Caco-2 (cell line): Measurements from ENCODE around the gene MAP2K5. TPM values are rescaled to one million over a fixed set of nuclear protein-coding genes. Genes with fewer than 3 reads are reported as not detected.

ENCODE experiments used
- BruUV-seq: library from RNA; stranded (reverse); fragments of 400-500 nt; replicated peaks from 2 replicates; lab custom pipeline; 2021; lab: Mats Ljungman, UMichigan
- CTCF ChIA-PET: fragments of 300-600 bp; sonication (Branson Sonifier 250); formaldehyde crosslinking; loops from one replicate; lab custom pipeline; 2022; ENCODE audit warnings: antibody characterized with exemption; lab: Charles Lee
- POLR2A ChIA-PET: fragments of 300-600 bp; sonication (Branson Sonifier 250); formaldehyde crosslinking; loops from one replicate; lab custom pipeline; 2022; ENCODE audit warnings: antibody characterized with exemption; lab: Charles Lee
- DNase-seq, 2 experiments: peaks; one replicate each; pipeline versions ENCODE4 v3.0.0 to v3.0.0-alpha.2; 2020 to 2022
- H3K27me3 ChIP-seq: replicated peaks from 2 replicates; pipeline ENCODE4 v1.6.0; 2011; ENCODE audit warnings: low read length; ENCODE audit not compliant: control insufficient read depth, insufficient read depth
- H3K36me3 ChIP-seq: 2 replicates; pipeline ENCODE4 v1.5.1; 2011; ENCODE audit warnings: low read length; ENCODE audit not compliant: control insufficient read depth, insufficient read depth
- H3K4me1 ChIP-seq: fragments of 250-450 bp; sonication (Bioruptor Pico); 2 replicates; pipeline ENCODE4 v1.5.1; 2020; ENCODE audit warnings: mild to moderate bottlenecking
- H3K4me3 ChIP-seq: 2 replicates; pipeline ENCODE4 v1.5.1; 2011; ENCODE audit warnings: low read depth, mild to moderate bottlenecking, control low read depth, low read length
- H3K9me3 ChIP-seq: fragments of 250-450 bp; sonication (Bioruptor Pico); 2 replicates; pipeline ENCODE4 v1.5.1; 2020; ENCODE audit warnings: mild to moderate bottlenecking, moderate library complexity
- H3K27ac Mint-ChIP-seq: one replicate; pipeline ENCODE4 v1.8.0; 2022; ENCODE audit warnings: mixed read lengths; ENCODE audit not compliant: unreplicated experiment
- H3K27me3 Mint-ChIP-seq: one replicate; pipeline ENCODE4 v1.8.0; 2022; ENCODE audit warnings: mixed read lengths; ENCODE audit not compliant: insufficient read depth, unreplicated experiment
- H3K36me3 Mint-ChIP-seq: one replicate; pipeline ENCODE4 v1.8.0; 2022; ENCODE audit warnings: mild to moderate bottlenecking, mixed read lengths; ENCODE audit not compliant: insufficient read depth, unreplicated experiment
- H3K4me1 Mint-ChIP-seq: one replicate; pipeline ENCODE4 v1.8.0; 2022; ENCODE audit warnings: low read depth, mixed read lengths; ENCODE audit not compliant: unreplicated experiment
- H3K4me3 Mint-ChIP-seq: one replicate; pipeline ENCODE4 v1.8.0; 2022; ENCODE audit warnings: mild to moderate bottlenecking, moderate library complexity, mixed read lengths; ENCODE audit not compliant: unreplicated experiment
- H3K9me3 Mint-ChIP-seq: one replicate; pipeline ENCODE4 v1.8.0; 2022; ENCODE audit warnings: mixed read lengths; ENCODE audit not compliant: unreplicated experiment
- intact Hi-C: fragments of 100-400 bp; cut with micrococcal nuclease; formaldehyde crosslinking; loops from one replicate; pipeline ENCODE4 v1.10.0; 2022; ENCODE audit not compliant: unreplicated experiment
- total RNA-seq: library from RNA; stranded (reverse); gene quantifications from 2 replicates; pipeline ENCODE4 v1.2.3, GENCODE V29; 2022
- TF ChIP-seq, protein P1 (sequence below), 2 experiments: fragments of 200-600 bp in 1 of 2; IDR thresholded peaks; 1 replicate in 1 of 2; 2 replicates in 1 of 2; pipeline versions ENCODE4 v1.5.1 to v1.8.0; 2011 to 2022; ENCODE audit warnings: antibody characterized with exemption in 1 of 2, control low read depth in 1 of 2, inconsistent platforms in 1 of 2, low read depth in 1 of 2, low read length in 1 of 2, mild to moderate bottlenecking in 1 of 2, moderate library complexity in 1 of 2; ENCODE audit not compliant: insufficient read depth in 1 of 2, severe bottlenecking in 1 of 2, unreplicated experiment in 1 of 2

The MAP2K5 gene
- total RNA-seq, 1 experiment from 2014 or later, result 12.2 TPM

- Histone ChIP-seq H3K27me3 (no peaks in the 10 kb centered on the region), H3K36me3 (no peaks in the 10 kb centered on the region), H3K9me3 (no peaks in the 10 kb centered on the region), H3K4me3 (no peak overlapping the region), H3K4me1 (no peaks in the 10 kb centered on the region)
- H3K27me3 Mint-ChIP-seq, result no peaks in the 10 kb centered on the region
- no TSS peak for BruUV-seq
- no peak overlapping the region for H3K4me3 Mint-ChIP-seq
- H3K4me1 Mint-ChIP-seq, result no peaks in the 10 kb centered on the region
- peak in 1 of 2 experiments; percentile 10 for DNase-seq
- intact Hi-C loops, result no loop called here
- H3K27ac Mint-ChIP-seq, result no peak overlapping the region
- no peaks in the 10 kb centered on the region for H3K9me3 Mint-ChIP-seq
- TF ChIP-seq, protein P1, sequence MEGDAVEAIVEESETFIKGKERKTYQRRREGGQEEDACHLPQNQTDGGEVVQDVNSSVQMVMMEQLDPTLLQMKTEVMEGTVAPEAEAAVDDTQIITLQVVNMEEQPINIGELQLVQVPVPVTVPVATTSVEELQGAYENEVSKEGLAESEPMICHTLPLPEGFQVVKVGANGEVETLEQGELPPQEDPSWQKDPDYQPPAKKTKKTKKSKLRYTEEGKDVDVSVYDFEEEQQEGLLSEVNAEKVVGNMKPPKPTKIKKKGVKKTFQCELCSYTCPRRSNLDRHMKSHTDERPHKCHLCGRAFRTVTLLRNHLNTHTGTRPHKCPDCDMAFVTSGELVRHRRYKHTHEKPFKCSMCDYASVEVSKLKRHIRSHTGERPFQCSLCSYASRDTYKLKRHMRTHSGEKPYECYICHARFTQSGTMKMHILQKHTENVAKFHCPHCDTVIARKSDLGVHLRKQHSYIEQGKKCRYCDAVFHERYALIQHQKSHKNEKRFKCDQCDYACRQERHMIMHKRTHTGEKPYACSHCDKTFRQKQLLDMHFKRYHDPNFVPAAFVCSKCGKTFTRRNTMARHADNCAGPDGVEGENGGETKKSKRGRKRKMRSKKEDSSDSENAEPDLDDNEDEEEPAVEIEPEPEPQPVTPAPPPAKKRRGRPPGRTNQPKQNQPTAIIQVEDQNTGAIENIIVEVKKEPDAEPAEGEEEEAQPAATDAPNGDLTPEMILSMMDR (IDR thresholded peaks at IDR 0.05; ENCODE audit: insufficient read depth in 1 of 2, low read depth in 1 of 2, low read length in 1 of 2, severe bottlenecking in 1 of 2, unreplicated experiment in 1 of 2), result no peak
- POLR2A ChIA-PET, result no interaction called here
- no peaks in the 10 kb centered on the region for H3K36me3 Mint-ChIP-seq
- CTCF ChIA-PET, result no interaction called here
Measured at GRCh38 chr15:67807836-67808235, 265.3 kb downstream of the MAP2K5 start.

- no peaks in the 10 kb centered on the region for H3K36me3 Mint-ChIP-seq
- H3K27me3 Mint-ChIP-seq, result no peaks in the 10 kb centered on the region
- Histone ChIP-seq H3K4me1 (no peaks in the 10 kb centered on the region), H3K9me3 (no peaks in the 10 kb centered on the region), H3K36me3 (no peaks in the 10 kb centered on the region), H3K4me3 (no peak overlapping the region), H3K27me3 (no peaks in the 10 kb centered on the region)
- TF ChIP-seq, protein P1 (IDR thresholded peaks at IDR 0.05; ENCODE audit: insufficient read depth in 1 of 2, low read depth in 1 of 2, low read length in 1 of 2, severe bottlenecking in 1 of 2, unreplicated experiment in 1 of 2), result no peak
- H3K4me1 Mint-ChIP-seq, result no peaks in the 10 kb centered on the region
- ChIA-PET CTCF (no interaction called here), POLR2A (no interaction called here)
- no peak for DNase-seq
- no peak overlapping the region for H3K27ac Mint-ChIP-seq
- no peaks in the 10 kb centered on the region for H3K9me3 Mint-ChIP-seq
- H3K4me3 Mint-ChIP-seq, result no peak overlapping the region
- intact Hi-C loops, result no loop called here
- no TSS peak for BruUV-seq
Measured at GRCh38 chr15:67808821-67809220, 266.3 kb downstream of the MAP2K5 start.

- Histone ChIP-seq H3K27me3 (no peaks in the 10 kb centered on the region), H3K36me3 (no peaks in the 10 kb centered on the region), H3K9me3 (no peaks in the 10 kb centered on the region), H3K4me3 (no peak overlapping the region), H3K4me1 (no peaks in the 10 kb centered on the region)
- no peaks in the 10 kb centered on the region for H3K36me3 Mint-ChIP-seq
- ChIA-PET CTCF (no interaction called here), POLR2A (no interaction called here)
- intact Hi-C loops, result no loop called here
- BruUV-seq, result no TSS peak
- no peak overlapping the region for H3K27ac Mint-ChIP-seq
- no peak overlapping the region for H3K4me3 Mint-ChIP-seq
- DNase-seq, result no peak
- no peaks in the 10 kb centered on the region for H3K27me3 Mint-ChIP-seq
- no peaks in the 10 kb centered on the region for H3K9me3 Mint-ChIP-seq
- TF ChIP-seq, protein P1 (IDR thresholded peaks at IDR 0.05; ENCODE audit: insufficient read depth in 1 of 2, low read depth in 1 of 2, low read length in 1 of 2, severe bottlenecking in 1 of 2, unreplicated experiment in 1 of 2), result no peak
- H3K4me1 Mint-ChIP-seq, result no peaks in the 10 kb centered on the region
Measured at GRCh38 chr15:67809441-67809840, 266.9 kb downstream of the MAP2K5 start.
